Hematopoietic multipotent progenitor cell treated with erythropoietin and hydrocortisone succinate and interleukin-3 and kit ligand, for 15 days (in vitro differentiated cells): Measurements from ENCODE around the gene AKR1B15.
A peak's percentile ranks its signal among the peaks of the same experiment; 100 is the strongest.
"Not testable (repeated sequence)": the region's sequence is repeated elsewhere in the genome, so short reads cannot be mapped to it uniquely, and the experiment has no call there.

Experiments
- DNase-seq: peaks from one replicate; pipeline ENCODE4 v3.0.0-alpha.2; 2015; ENCODE audit warnings: low spot score

AKR1B15 gene

DNA sequence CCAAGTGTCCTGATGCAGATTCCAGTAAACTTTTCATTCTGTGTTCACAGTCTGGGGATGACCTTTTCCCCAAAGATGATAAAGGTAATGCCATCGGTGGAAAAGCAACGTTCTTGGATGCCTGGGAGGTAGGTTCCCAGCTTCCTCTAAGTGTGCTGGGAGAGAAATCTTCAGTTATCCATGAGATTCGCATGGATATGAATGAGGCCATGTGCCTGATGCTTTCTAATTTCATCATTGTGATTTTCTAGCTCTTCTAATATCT is 16.0 kb upstream of the AKR1B15 start:
- no peak for DNase-seq

DNA sequence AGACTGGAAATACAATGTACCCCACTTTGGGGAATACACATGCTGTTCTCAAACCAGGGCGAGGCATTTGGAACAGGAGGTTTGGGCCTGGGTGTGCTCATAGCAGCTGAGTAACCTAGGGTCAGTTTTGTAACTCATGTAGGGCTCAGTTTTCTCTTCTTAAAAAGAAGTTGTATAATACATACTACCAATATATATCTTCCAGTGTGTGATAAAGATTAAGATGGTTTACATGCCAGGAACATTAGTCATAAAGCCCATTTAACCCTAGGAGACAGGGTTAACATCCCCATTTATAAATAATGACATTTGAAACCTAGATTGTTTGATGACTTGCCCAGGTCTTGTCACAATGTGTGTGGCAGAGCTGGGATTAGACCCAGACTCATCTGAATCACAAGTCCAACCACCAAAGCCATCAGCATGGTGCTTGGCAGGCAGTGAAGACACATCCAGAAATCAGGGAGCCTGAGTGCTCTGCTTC is 15.6 kb upstream of the AKR1B15 start:
- no peak for DNase-seq

- DNase-seq, result no peak
Observed at GRCh38 chr7:134534633-134535032, 14.3 kb upstream of the AKR1B15 start.

GRCh38 chr7:134535272-134535918 is 13.5 kb upstream of the AKR1B15 start:
- DNase-seq, result no peak

DNA sequence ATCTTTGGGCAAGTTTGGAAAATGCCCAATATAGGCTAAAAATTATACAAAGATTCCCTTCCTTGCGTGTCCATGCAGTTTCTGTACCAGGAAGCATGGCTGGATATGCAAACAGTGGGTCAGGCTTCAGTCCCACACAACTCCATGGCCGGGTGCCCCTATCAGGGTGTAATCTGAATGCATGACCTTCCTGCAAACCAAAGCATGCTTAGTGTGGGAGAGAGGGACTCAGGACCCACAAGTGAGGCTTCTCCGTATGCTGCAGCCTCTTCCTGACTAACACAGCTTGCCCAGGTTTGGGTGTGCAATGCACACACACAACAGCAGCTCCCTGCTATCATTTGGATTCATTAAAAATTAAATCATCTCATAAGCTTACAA is 13.0 kb upstream of the AKR1B15 start:
- no peak for DNase-seq

DNA sequence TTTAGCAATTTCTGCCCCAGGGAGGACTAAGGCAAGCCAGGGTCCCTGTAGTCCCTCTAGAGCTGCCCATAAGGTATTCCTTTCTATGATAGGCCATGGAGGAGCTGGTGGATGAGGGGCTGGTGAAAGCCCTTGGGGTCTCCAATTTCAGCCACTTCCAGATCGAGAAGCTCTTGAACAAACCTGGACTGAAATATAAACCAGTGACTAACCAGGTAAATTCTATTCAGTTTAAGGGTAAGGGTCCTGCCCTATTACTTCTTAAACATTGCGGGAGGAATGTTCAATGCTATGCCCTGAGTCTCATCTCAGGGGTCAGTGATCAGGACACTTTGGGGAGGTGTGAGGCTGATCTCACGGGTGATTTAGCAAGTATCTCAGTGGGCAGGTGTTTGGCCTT is 12.4 kb upstream of the AKR1B15 start:
- not testable (repeated sequence) for DNase-seq

DNA sequence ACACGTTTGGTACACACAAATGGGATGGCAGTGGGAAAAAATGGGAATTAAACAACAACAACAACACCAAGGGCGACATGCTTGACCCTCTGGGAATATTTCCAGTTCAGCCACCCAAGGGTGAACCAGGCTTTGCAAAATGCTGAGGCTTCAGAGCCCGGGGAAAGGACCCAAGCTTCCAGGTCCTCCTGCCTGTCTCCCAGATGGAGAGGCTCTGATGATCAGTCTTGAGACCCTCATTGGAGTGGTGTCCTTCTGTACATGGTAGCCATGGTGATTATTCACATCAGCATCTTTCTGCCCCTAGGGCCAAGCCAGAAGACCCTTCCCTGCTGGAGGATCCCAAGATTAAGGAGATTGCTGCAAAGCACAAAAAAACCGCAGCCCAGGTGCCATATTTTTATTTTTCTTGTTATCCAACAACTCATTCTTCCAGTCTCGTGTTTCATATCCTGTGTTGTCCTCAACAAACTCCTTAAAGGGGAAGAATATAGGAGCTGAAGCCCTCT is 11.6 kb upstream of the AKR1B15 start:
- not testable (repeated sequence) for DNase-seq

DNA sequence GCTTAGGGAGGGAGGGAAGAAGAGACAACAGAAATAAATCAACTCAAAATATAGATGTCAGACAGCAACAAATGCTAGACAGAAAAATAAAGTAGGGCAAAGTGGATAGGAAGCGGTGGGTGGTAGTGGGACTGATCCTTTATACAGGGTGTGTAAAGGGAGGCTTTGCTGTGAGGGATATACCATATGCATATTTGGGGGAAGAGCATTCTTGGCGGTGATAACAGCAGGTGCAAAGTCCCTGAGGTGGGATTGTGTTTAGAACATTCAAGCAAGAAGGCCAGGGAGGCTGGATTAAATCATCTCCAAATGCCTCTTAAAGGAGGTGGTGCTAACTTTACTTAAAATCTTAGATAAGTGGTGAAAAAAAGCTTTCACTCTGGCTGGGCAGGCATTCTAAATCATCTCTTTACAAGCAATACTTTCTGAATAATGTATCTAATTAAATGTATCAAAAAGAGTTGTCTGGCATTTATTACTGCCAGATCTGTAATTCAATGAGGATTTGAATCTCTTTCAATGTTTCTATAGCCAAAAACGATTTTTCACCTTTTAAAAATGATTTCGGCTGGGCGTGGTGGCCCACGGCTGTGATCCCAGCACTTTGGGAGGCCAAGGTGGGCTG is 9.4 kb upstream of the AKR1B15 start:
- no peak for DNase-seq

GRCh38 chr7:134541501-134542194 is 7.3 kb upstream of the AKR1B15 start:
- not testable (repeated sequence) for DNase-seq

DNA sequence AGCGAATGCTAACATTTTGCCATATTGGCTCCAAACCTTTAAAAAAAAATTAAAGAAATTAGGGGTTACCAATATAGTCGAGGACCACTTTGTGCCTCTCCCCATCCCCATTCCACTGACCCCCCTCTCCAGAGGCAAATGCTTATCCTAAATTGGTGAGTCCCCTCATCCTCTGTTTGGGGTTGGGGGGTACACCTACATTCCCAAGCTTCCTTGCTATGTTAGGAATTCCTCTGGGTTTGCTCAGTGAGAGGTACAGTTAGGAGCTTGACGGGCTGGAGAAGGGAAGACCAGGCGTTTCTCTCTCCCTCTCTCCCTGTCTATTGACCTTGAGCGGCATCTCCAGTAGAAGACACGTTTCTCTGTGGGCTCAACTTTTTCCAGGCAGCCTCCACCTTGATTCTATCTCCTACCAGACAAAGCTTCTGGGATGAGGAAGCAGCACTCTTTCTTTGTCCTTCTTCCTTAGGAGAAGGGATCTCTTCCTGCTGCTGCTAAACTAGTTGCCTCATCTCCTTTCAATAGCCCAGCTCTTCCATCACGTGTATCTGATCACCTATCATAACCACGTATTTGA is 6.6 kb upstream of the AKR1B15 start:
- DNase-seq, result no peak

DNA sequence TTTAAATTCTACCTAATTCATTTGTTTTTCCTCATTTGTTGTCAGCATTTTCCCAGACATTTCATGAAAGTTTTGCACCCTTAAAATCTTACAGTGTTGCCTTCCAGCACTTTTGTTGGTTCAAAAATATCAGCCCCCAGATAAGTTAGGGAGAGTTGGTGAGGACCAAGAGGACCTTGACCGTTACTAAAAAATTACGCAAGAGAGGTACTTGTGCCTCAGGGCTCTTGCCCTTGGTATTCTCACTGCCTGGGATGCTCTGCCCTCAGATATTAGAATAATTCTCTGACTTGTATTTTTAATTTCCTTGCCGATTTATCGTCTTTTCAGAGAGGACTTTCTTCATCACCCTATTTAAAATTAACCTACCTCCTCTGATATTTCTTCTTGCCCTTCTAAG is 3.5 kb upstream of the AKR1B15 start:
- DNase-seq, result no peak

- DNase-seq, result no peak
Observed at GRCh38 chr7:134545918-134546317, 3.0 kb upstream of the AKR1B15 start.

DNA sequence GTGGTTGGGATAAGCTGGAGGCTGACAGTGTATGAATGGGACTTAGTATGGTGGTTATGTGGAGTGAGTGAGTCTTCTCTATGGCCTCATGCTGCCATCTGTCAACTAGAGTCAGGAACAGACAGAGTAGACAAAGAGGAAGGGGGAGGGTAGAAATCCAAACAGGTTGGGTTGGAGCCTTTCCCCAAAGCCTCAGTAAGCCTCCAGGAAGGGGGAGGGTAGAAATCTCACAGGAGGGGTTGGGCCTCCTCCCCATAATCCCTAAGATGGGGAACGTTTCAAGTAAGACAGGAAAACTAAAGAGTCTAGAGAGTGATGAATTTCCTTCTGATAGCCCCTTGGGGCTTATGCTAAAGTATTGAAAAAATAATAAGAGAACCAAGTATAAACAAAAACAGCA is 2.0 kb upstream of the AKR1B15 start:
- no peak for DNase-seq

DNA sequence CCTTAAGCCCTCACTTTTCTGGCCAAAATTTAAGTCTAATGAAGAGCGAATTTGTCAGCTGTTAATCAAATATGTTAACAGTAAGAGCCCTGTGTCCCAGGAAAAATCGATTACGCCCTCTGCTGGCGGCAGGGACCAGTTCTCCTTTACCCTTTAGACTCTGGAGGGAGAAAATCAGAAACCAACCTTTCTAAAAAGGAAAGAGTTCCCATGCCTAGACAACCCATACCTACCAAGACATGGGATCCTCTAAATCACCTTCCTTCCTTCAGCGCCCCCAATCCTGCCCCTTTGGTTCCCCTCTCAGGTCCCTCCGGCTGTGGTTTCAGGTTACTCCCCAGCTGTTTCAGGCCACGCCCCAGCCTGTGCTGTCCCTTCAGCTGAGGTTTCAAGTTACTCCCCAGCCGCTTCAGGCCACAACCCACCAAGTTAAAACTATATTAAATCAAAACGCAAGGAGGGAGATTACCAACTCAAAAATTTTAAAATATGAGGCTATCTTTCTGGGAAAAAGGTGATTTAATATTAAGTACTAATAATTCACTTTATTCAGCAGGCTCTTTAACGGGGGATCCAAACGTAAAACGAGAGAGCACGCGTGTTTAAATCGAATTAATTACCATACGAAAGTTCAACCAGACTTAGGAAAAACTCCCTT is 1.4 kb upstream of the AKR1B15 start:
- peak; percentile 55 for DNase-seq

DNA sequence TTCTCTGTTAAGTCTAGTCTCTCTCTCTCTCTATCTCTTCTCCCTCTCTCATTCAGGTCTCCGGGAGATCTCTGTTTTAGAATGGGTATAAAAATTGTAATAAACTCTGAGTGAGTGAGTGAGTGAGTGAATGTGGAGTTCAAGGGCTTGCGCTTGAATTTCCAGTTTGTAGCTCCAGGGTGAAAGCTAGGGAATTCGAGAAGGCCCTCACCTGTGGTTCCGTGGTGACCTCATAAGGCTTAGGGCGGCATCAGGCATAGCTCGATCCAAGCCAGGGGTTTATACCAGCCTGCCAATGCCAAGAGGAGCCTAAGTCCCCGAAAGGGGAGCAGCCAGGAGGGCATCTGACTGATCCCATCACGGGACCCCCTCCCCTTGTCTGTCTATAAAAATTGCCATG is 456 bp downstream of the AKR1B15 start:
- DNase-seq, result no peak

DNA sequence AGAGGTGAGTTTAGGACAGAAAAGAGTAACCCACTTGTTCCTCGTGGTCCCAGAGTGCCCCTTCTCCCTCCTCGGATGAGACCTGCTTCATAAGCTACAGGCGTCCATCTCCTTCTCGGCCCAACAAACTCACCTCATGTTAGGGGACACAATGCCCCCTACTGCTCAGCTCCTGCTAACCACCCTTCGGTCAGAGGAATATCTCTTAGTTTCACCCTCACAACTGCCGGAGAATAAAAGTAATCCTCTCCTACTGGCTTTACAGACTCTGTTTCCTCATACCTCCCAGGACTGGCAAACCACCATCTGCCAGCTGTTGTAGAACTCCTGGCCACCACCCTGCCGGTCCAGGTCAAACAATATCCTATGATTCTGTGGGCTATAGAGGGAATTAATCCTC is 3.2 kb downstream of the AKR1B15 start:
- DNase-seq, result no peak

DNA sequence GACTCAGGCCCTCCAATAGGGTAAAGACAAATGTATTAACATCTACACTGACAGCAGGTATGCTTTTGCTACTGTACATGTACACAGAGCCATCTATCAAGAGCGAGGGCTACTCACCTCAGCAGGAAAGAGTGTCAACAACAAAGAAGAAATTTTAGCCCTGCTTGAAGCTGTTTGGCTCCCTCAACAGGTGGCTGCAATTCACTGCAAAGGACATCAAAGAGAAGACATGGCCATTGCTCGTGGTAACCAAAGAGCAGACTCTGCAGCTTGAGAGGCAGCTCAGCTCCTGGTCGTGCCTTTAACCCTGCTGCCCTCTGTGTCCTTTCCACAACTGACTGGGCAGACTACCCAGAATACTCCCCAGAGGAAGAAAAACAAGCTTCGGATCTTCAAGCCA is 5.1 kb downstream of the AKR1B15 start:
- DNase-seq, result no peak

DNA sequence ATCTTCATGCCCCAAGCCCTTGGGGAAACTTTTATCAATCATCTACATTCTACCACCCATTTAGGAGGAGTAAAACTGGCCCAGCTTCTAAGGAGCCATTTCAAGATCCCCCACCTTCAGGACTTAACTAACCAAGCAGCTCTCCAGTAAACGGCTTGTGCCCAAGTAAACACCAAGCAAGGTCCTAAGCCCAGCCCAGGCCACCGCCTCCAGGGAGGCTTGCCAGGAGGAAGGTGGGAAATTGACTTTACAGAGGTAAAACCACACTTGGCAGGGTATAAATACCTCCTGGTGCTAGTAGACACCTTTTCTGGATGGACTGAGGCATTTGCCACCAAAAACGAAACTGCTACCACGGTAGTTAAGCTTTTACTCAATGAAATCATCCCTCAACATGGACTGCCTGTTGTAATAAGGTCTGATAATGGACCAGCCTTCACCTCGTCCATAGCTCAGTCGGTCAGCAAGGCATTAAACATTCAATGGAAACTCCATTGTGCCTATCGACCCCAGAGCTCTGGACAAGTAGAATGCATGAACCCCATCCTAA is 5.6 kb downstream of the AKR1B15 start:
- no peak for DNase-seq

DNA sequence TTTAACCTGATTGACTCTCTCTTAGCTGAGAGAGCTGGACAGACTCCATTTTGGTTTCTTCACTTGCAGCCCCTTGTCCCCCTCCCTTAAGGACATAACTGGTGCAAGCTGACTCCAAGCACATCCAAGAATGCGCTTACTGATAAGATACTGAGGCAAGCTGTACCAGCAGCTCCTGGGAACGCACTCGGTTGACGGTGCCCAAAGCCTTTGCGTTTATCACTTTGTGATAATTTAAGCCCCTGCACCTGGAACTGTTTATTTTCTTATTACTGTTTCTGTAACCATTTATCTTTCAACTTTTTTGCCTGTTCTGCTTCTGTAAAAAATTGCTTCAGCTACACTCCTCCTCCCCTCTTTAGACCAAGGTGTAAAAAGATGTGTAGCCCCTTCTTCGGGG is 8.5 kb downstream of the AKR1B15 start:
- no peak for DNase-seq

DNA sequence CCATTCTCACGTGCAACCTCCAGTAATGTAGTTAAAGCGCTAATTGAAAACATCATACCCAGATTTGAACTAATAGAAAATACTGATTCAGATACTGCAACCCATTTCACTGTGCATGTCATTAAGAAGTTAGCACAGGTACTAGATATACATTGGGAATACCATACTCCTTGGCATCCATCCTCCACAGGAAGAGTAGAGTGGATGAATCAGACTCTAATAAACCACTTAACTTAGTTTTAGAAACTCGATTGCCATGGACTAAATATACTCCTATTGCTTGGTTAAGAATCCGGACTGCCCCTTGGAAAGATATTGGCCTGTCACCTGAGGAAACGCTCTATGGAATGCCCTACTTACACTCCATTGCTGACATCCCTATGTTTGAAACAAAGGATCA is 9.5 kb downstream of the AKR1B15 start:
- DNase-seq, result no peak

DNA sequence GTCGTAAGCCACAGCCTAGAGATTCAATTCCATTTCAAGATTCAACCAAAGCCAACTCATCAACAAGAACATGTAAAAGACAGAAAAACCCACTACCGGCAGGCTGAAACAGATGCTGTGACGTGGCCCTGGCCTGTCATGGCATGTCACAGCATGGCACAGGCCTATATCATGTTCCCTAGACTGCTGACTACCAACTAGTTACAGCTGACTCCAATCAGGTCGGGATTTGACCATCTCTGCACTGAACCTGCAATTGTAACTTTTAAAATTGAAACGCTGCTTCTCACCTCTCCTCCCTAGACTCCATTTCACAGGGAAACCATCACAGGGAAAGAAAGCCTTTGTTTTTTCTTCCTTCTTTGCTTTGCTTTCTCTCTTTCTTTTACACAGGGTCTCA is 12.7 kb downstream of the AKR1B15 start:
- not testable (repeated sequence) for DNase-seq

DNA sequence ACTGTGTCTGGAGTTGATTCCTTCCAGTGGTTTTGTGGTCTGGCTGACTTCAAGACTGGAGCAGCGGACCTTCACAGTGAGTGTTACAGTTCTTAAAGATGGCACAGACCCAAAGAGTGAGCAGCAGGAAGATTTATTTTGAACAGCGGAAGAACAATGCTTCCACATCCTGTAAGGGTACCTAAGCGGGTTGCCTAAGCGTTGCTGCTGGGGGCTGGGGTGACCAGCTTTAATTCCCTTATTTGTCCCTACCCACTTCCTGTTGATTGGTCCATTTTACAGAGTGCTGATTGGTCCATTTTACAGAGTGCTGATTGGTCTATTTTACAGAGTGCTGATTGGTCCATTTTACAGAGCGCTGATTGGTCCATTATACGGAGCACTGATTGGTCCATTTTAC is 13.2 kb downstream of the AKR1B15 start:
- DNase-seq, result no peak
